ENCODE measurements around the gene MTERF1.
"Not testable (repeated sequence)": the region's sequence is repeated elsewhere in the genome, so short reads cannot be mapped to it uniquely, and the experiment has no call there.

Gene MTERF1

DNA sequence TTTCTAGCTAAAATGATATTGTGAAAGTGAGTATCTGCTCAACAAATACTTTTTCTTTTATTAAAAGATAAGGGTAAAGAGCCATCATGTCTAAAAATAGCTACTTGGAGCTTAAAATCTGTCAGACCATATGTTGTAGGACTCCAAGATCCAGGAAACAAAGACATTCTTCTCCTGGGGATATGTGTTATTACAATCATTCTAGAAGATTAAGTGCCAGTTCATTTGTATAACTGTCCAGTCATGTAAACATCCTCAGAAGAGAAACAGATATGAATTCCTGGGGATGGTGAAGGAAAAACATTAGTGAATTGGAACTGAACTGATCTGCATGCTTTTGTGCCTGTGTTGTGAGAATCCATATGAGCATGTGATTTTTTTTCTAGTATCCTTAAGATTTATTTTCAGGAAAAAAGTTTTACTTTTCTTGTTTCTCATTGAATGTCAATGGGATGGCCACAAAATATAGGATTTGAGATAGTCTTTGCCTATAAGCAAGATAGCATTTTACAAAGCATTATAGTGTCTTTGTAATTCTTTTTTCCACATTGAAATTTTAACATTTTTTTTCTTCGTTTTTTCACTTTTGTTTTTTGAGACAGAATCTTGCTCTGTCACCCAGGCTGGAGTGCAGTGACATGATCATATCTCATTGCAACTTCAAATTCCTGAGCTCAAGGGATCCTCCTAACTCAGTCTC is 14.4 kb upstream of the MTERF1 start:
- DNase-seq (ENCODE audit: low spot score), result no peak
- TF ChIP-seq, protein P1, sequence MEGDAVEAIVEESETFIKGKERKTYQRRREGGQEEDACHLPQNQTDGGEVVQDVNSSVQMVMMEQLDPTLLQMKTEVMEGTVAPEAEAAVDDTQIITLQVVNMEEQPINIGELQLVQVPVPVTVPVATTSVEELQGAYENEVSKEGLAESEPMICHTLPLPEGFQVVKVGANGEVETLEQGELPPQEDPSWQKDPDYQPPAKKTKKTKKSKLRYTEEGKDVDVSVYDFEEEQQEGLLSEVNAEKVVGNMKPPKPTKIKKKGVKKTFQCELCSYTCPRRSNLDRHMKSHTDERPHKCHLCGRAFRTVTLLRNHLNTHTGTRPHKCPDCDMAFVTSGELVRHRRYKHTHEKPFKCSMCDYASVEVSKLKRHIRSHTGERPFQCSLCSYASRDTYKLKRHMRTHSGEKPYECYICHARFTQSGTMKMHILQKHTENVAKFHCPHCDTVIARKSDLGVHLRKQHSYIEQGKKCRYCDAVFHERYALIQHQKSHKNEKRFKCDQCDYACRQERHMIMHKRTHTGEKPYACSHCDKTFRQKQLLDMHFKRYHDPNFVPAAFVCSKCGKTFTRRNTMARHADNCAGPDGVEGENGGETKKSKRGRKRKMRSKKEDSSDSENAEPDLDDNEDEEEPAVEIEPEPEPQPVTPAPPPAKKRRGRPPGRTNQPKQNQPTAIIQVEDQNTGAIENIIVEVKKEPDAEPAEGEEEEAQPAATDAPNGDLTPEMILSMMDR (IDR thresholded peaks at IDR 0.05; ENCODE audit: extremely low read depth, missing control alignments), result no peak

DNA sequence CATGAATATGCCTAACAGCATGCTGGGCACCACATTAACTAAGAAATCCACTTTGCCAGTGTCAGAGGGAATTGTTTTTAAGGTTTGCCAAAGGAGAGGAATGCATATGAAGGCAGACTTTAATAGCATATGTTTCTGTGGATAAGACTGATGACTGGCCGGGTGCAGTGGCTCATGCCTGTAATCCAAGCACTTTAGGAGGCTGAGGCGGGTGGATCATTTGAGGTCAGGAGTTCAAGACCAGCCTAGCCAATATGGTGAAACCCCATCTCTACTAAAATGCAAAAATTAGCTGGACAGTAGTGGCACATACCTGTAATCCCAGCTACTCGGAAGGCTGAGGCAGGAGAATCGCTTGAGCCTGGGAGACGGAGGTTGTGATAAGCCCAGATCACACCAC is 13.2 kb upstream of the MTERF1 start:
- not testable (repeated sequence) for DNase-seq (ENCODE audit: low spot score)

DNA sequence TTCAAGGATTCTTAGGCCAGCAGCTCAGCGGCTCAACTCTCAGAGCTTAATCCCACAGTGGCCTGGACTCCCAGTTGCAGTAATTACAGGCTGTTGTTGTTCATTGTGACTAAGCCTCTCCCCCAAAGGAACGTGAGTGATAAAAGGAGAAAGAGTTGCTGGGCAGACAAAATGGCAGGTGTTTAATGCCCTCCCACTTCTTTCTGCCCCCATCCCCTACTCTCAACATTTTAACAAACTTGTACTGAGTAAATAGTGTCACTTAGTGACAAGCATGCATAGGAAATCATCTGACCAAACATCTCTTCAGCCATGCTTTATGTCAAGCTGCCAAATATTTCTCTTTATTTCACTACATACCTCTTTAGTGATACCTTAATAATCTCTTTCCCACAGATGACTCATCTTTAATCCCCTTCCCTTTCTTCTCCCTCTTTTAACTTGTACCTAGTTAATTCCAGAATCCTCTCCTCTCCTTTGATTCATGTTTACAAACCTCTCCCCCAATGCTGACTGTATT is 12.4 kb upstream of the MTERF1 start:
- TF ChIP-seq, protein P1 (IDR thresholded peaks at IDR 0.05; ENCODE audit: extremely low read depth, missing control alignments), result no peak

DNA sequence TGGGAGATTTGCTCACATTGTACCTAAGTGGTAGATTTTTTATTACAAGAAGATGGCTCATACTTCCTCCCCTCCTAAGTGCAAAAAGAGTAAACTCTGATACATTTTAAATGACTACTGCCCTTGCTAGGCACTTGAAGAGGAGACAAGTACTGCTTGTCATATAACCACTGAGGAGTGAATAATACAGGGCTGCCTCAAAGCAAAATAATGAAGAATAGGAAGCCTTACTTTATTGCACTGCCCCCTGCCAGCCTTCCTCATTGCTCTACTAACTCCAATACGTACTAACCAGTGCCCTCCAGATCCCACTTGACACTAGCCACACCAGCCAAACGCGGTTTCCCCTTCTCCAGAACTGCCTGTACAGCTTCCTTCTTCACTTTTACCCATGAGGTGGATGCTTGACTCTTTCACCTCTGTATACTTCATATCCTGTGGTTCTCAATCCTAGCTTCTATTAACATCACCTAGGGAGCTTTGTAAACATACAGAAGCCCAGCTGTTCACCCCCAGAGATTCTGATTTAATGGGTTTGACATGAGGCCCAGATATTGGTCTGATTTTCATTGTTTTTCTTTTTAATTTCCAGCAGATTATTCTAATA is 11.7 kb upstream of the MTERF1 start:
- DNase-seq (ENCODE audit: low spot score), result no peak

More for the DNA sequence above, 12.4 kb upstream of the MTERF1 start:
- no peak for DNase-seq (ENCODE audit: low spot score)

DNA sequence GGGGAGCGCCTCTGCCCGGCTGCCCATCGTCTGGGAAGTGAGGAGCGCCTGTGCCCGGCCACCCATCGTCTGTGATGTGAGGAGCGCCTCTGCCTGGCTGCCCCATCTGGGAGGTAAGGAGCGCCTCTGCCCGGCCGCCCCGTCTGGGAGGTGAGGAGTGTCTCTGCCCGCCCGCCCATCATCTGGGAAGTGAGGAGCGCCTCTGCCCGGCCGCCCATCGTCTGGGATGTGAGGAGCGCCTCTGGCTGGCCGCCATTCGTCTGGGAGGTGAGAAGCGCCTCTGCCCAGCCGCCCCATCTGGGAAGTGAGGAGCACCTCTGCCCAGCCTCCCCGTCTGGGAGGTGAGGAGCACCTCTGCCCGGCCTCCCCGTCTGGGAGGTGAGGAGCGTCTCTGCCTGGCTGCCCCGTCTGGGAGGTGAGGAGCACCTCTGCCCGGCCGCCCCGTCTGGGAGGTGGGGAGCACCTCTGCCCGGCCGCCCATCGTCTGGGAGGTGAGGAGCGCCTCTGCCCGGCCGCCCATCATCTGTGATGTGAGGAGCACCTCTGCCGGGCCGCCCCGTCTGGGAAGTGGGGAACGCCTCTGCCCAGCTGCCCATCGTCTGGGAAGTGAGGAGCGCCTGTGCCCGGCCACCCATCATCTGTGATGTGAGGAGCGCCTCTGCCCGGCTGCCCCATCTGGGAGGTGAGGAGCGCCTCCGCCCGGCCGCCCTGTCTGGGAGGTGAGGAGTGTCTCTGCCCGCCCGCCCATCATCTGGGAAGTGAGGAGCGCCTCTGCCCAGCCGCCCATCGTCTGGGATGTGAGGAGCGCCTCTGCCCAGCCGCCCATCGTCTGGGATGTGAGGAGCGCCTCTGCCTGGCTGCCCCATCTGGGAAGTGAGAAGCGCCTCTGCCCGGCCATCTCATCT is 8.0 kb upstream of the MTERF1 start:
- not testable (repeated sequence) for DNase-seq (ENCODE audit: low spot score)

More for the DNA sequence above, 11.7 kb upstream of the MTERF1 start:
- TF ChIP-seq, protein P1 (IDR thresholded peaks at IDR 0.05; ENCODE audit: extremely low read depth, missing control alignments), result no peak

DNA sequence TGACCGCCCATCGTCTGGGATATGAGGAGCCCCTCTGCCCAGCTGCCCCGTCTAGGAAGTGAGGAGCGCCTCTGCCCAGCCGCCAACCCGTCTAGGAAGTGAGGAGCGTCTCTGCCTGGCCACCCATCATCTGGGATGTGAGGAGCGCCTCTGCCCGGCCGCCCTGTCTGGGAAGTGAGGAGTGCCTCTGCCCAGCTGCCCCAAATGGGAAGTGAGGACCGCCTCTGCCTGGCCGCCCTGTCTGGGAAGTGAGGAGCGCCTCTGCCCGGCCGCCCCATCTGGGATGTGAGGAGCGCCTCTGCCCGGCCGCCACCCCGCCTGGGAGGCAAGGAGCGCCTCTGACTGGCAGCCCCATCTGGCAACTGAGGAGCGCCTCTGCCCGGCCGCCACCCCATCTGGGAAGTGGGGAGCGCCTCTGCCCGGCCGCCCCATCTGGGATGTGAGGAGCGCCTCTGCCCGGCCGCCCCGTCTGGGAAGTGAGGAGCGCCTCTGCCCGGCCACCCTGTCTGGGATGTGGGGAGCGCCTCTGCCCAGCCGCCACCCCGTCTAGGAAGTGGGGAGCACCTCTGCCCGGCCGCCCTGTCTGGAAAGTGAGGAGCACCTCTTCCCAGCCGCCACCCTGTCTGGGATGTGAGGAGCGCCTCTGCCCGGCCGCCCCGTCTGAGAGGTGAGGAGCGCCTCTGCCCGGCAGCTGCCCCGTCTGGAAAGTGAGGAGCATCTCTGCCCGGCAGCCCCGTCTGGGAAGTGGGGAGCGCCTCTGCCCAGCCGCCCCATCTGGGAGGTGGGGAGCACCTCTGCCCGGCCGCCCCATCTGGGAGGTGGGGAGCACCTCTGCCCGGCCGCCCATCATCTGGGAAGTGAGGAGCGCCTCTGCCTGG is 7.1 kb upstream of the MTERF1 start:
- DNase-seq (ENCODE audit: low spot score), result not testable (repeated sequence)

DNA sequence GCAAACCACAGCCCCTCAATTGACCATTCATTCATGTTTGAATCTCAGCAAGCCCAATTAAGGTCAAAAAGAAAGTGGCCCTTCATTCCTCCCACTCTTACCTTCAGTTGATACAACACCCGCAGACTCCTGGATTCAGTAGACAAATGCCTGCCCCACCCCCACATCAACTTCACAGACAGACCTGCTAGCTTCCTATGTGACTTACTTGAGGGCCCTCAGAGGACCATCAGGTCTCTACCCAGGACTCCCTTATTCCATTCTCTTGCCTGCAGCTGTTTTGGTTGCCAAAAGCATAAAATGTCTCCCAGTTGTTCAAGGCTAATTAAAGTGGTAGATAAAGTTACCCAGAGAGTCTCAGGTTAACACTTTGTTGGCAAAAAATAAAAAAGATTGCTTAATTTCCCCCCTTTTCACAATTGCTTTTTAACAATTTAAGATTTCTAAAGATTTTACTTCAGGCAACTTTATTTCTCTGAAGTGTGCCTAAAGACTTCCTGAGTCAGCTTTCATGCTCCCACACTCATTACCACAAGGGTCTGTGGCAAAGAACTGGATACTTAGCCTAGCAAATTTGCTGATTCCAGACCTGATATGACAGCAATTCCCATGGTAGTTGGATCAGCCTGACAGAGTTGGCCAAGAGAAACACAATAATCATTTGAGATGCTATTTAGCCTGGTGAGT is 3.3 kb upstream of the MTERF1 start:
- TF ChIP-seq, protein P1 (IDR thresholded peaks at IDR 0.05; ENCODE audit: extremely low read depth, missing control alignments), result no peak
- DNase-seq (ENCODE audit: low spot score), result no peak

DNA sequence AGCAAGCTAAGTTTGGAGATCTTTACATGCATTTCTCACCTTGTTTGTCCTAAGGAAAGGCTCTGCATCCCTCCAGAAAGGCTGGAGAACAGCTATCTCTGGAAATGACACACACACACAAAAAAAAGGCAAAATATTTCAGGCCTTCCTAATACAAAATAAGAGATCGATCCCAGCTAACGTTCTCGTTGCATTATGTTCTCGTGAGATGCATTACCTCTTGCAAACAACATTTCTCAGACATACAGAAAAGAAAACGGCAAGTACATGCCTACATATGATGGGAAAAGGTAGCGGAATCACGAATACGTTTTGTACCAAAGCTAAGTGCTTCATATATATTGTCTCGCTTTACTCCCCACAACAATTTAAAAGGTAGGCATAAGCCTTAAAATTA is 488 bp downstream of the MTERF1 start:
- no peak for DNase-seq (ENCODE audit: low spot score)
- TF ChIP-seq, protein P1 (IDR thresholded peaks at IDR 0.05; ENCODE audit: extremely low read depth, missing control alignments), result no peak

All from GM20000 (cell line).